HL-60 (cell line): ENCODE measurements around the gene PRR20E.

Experiments used
- TF ChIP-seq, protein P1 (sequence below): IDR thresholded peaks from one replicate; pipeline ENCODE4 v1.5.1; 2011; ENCODE audit warnings: low read length, control low read depth, inconsistent platforms; ENCODE audit not compliant: insufficient read depth
- TF ChIP-seq, protein P2 (sequence below): IDR thresholded peaks from 2 replicates; pipeline ENCODE4 v1.6.1; 2012; ENCODE audit warnings: low read depth; ENCODE audit not compliant: insufficient replicate concordance

DNA sequence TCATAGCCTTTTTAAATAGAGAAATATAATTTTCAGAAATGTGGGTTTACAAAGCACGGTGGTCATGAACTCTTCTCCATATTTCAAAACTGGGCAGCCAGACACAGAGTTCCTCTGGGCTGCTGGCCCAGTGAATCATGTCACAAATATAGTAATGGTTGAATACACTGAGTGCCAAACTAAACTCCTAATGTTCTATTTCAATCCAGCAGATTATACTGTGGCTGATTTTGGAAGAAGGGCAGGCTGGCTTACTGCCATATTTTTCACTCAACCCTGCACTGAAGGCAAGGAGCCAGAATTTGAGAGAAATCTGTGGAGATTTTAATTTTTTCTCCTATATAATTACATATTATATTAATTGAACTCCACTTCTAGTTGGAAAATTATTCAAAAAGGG, 43.3 kb upstream of the PRR20E start:
- TF ChIP-seq, protein P1, sequence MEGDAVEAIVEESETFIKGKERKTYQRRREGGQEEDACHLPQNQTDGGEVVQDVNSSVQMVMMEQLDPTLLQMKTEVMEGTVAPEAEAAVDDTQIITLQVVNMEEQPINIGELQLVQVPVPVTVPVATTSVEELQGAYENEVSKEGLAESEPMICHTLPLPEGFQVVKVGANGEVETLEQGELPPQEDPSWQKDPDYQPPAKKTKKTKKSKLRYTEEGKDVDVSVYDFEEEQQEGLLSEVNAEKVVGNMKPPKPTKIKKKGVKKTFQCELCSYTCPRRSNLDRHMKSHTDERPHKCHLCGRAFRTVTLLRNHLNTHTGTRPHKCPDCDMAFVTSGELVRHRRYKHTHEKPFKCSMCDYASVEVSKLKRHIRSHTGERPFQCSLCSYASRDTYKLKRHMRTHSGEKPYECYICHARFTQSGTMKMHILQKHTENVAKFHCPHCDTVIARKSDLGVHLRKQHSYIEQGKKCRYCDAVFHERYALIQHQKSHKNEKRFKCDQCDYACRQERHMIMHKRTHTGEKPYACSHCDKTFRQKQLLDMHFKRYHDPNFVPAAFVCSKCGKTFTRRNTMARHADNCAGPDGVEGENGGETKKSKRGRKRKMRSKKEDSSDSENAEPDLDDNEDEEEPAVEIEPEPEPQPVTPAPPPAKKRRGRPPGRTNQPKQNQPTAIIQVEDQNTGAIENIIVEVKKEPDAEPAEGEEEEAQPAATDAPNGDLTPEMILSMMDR: no peak
- TF ChIP-seq, protein P2, sequence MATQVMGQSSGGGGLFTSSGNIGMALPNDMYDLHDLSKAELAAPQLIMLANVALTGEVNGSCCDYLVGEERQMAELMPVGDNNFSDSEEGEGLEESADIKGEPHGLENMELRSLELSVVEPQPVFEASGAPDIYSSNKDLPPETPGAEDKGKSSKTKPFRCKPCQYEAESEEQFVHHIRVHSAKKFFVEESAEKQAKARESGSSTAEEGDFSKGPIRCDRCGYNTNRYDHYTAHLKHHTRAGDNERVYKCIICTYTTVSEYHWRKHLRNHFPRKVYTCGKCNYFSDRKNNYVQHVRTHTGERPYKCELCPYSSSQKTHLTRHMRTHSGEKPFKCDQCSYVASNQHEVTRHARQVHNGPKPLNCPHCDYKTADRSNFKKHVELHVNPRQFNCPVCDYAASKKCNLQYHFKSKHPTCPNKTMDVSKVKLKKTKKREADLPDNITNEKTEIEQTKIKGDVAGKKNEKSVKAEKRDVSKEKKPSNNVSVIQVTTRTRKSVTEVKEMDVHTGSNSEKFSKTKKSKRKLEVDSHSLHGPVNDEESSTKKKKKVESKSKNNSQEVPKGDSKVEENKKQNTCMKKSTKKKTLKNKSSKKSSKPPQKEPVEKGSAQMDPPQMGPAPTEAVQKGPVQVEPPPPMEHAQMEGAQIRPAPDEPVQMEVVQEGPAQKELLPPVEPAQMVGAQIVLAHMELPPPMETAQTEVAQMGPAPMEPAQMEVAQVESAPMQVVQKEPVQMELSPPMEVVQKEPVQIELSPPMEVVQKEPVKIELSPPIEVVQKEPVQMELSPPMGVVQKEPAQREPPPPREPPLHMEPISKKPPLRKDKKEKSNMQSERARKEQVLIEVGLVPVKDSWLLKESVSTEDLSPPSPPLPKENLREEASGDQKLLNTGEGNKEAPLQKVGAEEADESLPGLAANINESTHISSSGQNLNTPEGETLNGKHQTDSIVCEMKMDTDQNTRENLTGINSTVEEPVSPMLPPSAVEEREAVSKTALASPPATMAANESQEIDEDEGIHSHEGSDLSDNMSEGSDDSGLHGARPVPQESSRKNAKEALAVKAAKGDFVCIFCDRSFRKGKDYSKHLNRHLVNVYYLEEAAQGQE: no peak
